ENCODE data around the gene RCBTB2.

DNA sequence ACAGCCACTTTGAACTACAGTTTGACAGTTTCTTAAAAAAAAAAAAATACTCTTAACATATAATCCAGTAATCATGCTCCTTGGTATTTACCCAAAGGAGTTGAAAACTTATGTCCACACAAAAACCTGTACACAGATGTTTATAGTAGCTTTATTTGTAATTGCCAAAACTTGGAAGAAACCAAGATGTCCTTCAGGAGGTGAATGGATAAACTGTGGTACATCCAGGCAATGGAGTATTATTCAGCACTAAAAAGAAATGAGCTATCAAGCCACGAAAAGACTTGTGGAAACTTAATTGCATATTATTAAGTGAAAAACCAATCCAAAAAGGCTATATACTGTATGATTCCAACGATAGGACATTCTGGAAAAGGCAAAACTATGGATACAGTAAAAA, 44.9 kb downstream of the RCBTB2 start:
- no peak for TF ChIP-seq POLR2AphosphoS5 (IDR thresholded peaks at IDR 0.05; ENCODE audit: low read depth, low read length)
- no peak for TF ChIP-seq POLR2A (IDR thresholded peaks at IDR 0.05; ENCODE audit: low read depth, low read length)

All from GM12892 (cell line).